Stimulated activated CD4-positive, alpha-beta T cell treated with anti-CD3 and anti-CD28 coated beads, Interleukin-4, amount 100 ng/mL, for 24 hours (primary cell): ENCODE measurements around the gene CPT2.
"Not testable (repeated sequence)": the region's sequence is repeated elsewhere in the genome, so short reads cannot be mapped to it uniquely, and the experiment has no call there.

ENCODE experiments used
- DNase-seq: peaks from one replicate; pipeline ENCODE4 v3.0.0-alpha.2; 2020

The CPT2 gene

DNA sequence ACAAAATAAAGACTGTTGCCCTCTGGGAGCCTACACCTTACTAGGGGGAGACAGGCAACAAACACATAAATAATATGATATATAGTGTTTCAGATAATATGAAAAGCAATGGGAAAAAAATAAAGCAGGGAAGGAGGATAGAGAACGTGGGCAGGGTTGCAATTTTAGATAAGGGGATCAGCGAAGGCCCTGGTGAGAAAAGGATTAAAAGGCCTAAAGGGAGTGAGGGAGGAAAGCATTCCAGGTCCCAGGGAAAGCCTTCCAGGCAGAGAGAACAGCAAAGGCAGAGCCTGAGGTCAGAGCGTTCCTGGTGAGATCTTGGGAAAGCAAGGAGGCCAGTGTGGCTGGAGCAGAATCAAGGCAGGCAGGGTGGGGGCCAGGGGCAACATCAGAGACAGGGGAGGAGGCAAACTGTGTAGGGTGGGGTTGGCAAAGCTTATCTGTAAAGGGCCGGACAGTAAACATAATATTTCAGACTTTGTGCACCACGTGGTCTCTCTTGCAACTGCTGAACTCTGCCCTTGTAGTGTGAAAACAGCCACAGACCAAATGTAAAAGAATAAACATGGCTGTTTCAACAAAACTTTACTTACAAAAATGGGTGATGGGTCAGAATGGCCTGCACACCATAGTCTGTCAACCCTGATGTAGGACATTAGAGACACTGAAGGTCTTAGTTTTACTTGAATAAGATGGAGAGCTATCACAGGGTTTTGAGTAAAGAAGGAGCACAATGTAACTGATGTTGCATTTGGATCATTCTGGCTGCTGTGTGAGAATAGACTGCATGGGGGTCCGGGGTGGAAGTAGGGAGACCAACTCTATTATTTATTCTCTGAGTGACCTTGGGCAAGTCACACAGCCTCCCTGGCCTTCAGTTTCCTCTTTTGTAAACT lies 13.3 kb upstream of the CPT2 start:
- no peak for DNase-seq

DNA sequence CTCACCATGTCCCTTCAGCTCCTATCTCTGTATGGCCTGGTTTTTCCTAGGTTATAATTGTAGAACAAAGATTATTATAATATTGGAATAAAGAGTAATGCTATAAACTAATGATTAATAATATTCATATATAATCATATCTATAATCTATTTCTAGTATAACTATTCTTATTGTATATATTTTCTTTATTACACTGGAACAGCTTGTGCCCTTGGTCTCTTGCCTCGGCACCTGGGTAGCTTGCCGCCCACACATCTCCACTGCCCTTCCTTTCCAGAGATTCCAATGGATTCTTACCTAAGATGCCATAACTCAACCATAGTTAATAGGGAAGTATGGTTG lies 10.7 kb upstream of the CPT2 start:
- DNase-seq: not testable (repeated sequence)

DNA sequence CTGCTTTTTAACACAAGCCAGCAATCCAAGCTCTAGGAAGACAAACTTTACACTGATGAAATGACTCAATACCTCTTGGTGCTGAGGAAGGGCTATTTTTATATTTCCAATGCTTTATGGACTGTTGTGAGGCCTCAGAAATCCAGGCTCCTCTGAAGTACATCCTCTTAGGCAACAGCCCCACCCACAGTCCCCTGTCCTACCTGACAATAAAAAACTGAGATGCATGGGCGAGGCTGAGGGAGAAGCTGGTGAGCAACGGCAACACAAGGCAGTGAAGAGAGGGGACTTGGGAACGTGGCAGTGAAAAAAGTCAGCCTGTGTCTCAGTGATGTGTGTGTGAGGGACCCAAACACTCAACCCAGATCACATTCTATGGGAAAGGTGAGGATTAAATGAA lies 10.1 kb upstream of the CPT2 start:
- DNase-seq: no peak

DNA sequence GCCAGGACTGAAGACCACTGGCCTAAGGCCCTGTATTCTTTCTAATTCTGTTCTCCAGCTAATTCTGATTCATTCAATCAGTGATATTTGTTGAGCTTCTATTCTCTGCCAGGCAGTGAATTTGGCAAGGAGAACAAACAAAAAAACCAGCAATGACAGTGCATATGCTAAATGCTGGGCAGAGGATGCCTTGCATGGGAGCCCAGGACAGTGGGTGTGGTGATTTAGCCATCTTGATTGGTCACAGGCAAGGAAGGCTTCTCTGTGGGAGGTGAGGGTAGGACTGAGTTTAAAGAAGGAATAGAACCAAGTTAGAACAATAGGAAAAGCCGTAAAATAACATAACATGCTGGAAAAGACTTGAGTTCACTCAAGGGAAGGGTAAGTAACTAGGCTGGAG lies 9.2 kb upstream of the CPT2 start:
- DNase-seq: no peak

DNA sequence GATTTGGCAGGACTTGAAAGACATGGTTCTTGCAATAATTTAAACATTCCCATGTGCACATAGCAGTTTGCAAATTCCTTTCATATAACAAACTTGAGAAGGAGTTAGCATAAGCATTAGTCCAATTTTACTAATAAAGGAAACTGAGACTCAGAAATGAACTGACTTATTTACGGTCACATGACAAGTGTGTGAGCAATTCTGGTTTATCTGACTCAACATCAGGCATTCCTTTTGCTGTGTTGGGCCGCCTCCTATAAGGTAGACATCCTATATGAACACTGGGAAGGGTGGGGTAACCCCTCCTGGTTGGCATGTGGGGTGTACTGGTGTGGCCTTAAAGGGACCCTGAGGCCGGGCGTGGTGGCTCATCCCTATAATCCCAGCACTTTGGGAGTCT lies 8.5 kb upstream of the CPT2 start:
- no peak for DNase-seq

DNA sequence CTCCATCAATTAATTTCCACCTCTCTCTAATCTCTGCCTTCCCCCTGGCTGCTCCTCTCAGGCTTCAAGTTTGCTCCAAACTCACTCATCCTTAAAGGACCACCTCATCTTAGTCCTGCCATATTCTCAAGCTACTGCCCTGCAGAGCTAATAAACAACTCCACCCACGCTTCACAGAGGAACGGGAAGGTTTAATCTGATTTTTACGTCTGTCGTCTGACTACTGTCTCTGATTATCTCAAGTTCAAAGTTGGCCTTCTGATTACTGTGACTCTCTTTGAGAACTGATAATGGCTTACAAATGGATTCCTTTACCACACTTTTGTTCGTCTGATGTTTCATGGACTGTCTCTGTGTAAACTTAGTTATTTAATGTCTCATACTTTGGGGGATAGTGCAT lies 7.6 kb upstream of the CPT2 start:
- DNase-seq: no peak

DNA sequence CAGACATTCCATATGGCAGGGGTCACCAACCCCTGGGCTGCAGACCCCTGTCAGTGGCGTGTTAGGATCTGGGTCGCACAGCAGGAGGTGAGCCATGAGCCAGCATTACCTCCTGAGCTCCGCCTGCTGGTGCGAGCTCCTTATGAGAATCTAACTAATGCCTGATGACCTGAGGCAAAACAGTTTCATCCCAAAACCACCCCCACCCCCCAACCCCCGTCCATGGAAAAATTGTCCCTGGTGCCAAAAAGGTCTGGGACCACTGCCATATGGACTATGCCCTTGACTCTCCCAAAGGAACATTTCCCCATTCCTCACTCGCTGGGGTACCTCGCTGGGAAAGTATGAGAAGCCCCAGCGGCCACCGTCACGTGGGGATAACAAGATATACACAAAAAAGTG lies 6.4 kb upstream of the CPT2 start:
- DNase-seq: no peak

DNA sequence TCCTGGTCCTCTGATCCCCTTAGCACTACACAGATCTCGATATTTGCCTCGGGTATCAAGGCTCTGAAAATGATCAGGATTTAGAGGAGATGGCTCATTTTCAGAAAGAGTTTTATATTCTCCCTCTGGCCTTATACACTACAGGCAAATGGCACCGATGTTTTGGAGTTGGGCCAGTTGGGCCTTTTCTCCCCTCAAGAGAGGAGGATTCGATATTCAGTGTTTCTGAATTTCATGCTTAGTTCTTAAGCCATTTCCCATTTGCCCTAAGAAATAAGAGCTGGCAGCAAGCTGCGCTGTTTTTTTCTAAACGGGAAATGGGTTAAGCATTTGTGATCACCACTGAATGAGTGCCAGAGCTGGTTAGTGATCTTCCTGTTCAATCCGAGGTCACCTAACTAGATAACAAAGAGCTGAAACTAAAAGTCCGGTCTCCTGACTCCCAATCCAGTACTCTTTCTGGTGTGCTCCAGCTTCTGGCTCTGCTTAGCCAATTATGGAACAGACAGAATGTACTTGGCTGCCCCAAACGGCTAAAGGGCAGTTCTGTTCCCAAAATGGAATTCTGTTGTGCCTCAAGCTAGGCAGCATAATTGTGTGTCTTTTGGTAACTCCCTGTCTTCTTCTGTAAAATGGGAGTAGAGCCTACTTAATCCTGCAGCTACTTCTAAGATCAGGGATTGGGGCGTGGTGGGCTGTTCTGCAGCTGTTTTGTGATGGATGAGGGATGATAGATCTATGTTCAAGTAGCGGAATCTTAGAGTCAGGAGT lies 1.2 kb upstream of the CPT2 start:
- no peak for DNase-seq

DNA sequence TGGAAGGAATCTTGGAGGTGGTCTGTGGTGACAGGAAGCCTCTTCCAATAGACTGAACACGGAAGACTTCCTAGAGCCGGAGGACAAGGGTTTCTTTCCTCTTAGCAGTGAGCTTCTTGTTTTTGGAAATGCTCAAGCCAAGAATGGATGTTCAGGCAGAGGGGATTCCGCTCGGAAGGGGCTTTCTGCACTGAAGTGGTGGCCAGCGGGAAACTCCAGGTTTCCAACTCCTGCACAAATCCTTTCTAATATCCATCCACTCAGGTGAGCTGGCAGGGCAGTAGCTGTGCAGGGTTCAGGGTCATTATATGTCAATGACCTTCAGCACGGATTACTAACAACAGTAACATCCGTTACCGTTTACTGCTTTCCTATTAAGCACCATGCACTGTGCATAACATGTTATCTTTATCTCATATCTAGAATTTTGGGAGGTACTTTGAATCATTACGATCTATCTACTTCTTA lies 573 bp upstream of the CPT2 start:
- DNase-seq: no peak

DNA sequence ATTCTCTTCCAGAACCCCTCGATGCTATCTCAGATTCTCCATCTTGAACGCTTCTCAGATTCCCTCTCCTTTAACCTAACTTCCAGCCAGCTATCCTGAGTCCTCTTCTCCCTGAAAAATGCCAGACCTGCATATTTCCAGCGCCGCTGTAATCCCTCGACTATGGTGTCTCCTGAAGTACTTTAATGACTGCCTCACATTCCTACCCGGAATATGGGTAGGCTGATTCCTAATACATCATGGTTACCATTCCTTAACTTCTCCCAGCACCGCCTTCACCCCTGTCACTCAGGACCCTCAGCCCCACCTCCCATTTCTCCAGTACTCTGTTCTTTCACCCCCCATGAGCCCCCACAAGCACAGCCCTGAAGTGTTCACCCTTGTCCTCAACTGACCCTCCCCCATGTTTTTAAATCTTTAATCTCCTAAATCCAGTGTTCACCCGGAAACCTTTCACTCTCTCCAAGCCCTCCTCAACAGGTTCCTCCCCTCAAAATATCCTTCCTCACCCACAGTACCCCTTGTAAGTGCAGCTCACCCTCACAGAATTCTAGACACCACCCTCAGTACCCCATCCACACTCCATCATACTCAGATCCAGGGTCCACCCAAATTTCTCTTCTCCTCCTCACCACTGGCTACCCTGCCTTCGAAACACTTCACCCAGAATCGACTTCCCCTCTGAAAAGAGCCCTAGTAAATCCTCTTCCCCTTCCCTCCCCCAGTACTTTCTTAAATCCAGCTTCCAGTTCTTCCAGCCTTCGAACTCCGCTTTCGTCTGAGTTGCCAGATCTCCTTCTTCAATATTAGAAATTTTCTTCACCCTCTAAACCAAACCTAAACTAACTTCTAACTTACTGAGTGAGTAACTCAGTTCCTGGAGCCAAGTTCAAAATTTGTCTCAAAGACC lies 922 bp downstream of the CPT2 start:
- DNase-seq: no peak

DNA sequence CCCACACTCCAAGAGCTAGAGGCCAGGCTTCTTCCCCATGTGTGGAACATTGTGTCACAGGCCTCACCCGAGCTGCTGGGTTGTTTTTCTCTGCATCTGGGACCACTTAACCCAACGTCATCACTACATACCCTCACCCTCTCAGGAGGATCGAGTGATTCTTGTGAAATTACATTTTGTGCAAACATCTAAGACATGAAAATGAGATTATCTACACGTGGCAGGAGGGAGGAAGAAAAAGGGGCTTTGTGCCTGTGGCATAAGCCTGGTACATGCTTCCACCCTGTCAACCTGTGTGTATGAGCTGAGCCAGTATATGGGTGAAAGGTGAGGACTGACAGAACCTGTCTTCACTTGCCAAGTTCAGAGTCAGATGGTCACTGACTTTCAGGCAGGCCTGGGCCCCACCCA lies 1.6 kb downstream of the CPT2 start:
- DNase-seq: no peak

DNA sequence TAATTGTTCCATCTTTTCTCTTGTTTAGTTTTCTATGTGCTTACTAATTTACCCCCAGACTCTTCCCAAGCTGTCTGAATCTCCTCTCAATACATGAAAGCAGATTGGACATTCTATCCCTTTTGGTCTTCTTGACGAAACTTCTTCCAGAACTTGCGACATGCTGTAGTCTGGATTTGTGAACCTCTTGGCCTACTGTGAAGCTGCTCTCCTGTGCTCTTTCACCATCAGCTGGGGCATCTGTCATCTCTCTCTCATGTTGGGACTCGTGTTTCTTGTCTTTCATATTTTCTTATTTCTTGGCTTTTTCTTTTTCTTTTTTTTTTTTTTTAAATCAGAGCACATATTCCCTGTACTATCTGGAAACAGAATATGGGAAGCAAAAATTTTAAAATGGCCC lies 6.8 kb downstream of the CPT2 start:
- DNase-seq: no peak

DNA sequence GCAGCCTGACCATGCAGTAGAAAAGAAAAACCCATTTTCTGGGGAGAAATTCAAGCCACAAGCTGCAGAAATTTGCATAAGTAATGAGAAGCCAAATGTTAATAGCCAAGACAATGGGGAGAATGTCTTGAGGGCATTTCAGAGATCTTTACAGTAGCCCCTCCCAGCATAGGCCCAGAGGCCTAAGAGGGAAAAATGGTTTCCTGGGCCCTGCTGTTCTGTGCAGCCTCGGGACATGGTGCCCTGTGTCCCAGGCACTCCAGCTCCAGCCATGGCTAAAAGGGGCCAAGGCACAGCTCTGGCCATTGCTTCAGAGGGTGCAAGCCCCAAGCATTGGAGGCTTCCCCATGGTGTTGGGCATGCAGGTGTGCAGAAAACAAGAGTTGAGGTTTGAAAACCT lies 8.9 kb downstream of the CPT2 start:
- DNase-seq: not testable (repeated sequence)

DNA sequence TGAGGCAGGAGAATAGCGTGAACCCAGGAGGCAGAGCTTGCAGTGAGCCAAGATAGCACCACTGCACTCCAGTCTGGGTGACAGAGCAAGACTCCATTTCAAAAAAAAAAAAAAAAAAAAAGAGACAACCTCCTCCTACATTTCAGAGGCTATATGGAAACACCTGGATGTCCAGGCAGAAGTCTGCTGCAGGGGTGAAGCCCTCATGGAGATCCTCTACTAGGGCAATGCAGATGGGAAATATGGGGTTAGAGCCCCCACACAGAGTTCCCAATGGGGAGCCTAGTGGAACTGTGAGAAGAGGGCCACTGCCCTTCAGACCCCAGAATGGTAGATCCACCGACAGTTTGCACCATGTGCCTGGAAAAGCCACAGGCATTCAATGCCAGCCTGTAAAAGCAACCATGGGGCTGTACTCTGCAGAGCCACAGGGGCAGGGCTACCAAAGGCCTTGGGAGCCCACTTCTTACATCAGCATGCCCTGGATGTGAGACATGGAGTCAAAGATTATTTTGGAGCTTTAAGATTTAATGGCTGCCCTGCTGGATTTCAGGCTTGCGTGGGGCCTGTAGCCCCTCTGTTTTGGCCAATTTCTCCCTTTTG lies 9.6 kb downstream of the CPT2 start:
- not testable (repeated sequence) for DNase-seq

DNA sequence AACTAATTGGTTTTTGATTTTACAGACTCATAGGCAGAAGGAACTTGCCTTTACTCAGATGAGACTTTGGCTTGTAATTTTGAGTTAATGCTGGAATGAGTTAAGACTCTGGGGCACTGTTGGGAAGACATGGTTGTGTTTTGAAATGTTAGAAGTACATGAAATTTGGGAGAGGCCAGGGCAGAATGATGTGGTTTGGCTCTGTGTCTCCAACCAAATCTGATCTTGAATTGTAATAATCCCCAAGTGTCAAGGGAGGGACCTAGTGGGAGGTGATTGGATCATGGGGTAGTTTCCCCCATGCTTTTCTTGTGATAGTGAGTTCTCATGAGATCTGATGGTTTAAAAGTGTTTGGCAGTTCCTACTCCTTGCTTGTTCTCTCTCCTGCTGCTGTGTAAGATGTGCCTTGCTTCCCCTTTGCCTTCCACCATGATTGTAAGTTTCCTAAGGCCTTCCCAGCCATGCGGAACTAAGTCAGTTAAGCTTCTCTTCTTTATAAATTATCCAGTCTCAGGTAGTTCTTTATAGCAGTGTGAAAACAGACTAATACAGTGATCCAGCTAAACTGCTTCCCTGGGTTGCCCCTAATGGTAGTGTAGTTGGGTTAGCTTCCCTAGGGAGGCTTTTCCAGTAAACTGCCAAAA lies 10.2 kb downstream of the CPT2 start:
- no peak for DNase-seq

DNA sequence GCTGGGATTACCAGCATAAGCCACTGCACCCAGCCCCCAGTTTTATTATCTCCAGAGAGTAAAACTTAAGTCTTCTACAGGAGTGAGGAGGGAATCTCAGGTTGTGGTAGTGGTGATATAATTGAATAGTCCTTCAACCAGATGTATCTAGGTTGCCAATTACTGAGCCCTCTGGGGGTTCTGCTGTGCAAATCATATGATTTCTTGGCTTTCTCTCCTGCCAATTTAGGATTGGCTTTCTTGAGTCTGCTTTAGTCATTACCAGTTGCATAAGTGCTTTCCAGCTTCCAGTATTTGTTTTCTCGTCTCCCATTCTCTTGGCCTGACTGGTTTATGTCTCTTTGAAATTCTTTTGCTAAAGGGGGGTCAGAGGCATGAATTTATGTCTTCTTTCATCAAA lies 11.1 kb downstream of the CPT2 start:
- no peak for DNase-seq

DNA sequence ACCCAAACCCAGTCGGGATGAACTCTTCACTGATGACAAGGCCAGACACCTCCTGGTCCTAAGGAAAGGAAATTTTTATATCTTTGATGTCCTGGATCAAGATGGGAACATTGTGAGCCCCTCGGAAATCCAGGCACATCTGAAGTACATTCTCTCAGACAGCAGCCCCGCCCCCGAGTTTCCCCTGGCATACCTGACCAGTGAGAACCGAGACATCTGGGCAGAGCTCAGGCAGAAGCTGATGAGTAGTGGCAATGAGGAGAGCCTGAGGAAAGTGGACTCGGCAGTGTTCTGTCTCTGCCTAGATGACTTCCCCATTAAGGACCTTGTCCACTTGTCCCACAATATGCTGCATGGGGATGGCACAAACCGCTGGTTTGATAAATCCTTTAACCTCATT lies 13.7 kb downstream of the CPT2 start:
- DNase-seq: no peak

DNA sequence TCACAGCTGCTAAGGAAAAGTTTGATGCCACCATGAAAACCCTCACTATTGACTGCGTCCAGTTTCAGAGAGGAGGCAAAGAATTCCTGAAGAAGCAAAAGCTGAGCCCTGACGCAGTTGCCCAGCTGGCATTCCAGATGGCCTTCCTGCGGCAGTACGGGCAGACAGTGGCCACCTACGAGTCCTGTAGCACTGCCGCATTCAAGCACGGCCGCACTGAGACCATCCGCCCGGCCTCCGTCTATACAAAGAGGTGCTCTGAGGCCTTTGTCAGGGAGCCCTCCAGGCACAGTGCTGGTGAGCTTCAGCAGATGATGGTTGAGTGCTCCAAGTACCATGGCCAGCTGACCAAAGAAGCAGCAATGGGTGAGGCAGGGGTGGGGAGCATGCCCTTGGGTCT lies 14.3 kb downstream of the CPT2 start:
- no peak for DNase-seq

DNA sequence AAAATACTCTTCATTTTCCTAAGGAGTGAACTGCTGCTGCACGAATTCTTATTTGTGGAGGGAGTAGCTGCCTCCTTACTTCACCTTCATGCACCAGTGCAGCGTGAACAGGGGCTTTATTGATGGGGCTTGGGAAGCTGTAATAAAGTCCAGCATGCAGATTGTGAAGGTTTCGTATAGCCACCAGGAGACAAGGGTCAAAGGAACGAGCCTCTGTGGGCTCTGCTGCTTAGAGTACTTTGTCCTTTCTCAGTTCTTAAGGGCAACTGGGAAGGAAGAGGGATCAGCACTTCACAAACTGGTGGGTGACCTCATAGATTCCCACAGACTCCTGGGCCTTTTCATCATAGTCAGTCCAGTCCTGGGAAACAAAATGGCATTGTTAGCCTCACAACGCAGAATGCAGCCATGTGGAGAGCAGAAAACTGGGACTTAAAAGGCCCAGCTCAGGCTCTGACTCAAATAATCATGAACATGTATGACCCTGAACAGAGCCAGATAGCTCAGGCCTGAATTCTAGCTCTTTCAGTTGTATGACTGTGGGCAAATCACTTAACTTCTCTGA lies 17.8 kb downstream of the CPT2 start:
- no peak for DNase-seq

DNA sequence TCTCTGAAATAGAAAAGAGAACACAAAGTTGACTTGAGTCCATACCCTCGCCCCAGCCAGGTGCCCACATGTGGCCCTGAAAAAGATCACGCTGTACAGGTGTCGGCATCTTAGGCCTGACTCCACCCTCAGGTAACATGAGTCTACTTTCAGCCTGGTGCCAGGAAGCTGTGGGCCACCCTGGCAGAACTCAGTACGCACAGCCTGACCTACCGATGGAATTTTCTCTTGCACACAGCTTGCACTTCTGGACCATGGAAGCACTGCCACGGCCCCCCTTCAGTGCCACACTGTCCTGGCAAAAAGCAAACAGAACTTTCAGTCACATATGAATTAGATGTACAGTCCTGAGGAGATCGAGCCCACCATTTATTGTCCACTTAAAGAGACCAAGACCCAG lies 21.6 kb downstream of the CPT2 start:
- no peak for DNase-seq

DNA sequence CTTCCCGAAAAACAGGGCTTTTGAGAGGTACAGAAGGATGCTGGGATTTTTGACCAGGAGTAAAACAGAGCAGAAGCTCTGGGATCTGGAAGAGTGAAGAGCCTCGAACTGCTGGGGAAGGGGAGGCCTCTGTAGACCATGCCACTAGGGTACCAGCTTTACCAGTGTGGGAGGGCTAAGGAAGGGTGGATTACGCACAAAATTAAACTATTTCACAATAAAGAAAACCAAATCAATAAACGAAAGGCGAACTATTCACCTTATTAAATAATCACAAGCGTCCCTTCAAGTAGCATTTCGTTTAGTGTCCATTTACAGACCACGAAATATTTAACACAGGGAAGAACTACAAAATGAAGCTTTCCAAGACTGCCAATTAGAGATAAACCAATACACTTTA lies 23.1 kb downstream of the CPT2 start:
- DNase-seq: no peak
